AG09309 (cell line): Measurements from ENCODE around the gene ACHE.
"Not testable (repeated sequence)": the region's sequence is repeated elsewhere in the genome, so short reads cannot be mapped to it uniquely, and the experiment has no call there.

Experiments used
- DNase-seq: peaks from one replicate; pipeline ENCODE4 v3.0.0-alpha.2; 2010; ENCODE audit warnings: low read depth
- H3K4me3 ChIP-seq: 2 replicates; pipeline ENCODE4 v1.5.1; 2011; ENCODE audit warnings: mild to moderate bottlenecking, low read depth, low read length, moderate library complexity; ENCODE audit not compliant: control insufficient read depth
- CTCF ChIP-seq: IDR thresholded peaks from 2 replicates; pipeline ENCODE4 v1.5.1; 2011; ENCODE audit warnings: mild to moderate bottlenecking, low read depth, low read length, inconsistent platforms; ENCODE audit not compliant: insufficient read depth, control insufficient read depth; ENCODE audit errors: missing control alignments

ACHE gene

GRCh38 chr7:100856871-100857282 lies 38.8 kb downstream of the ACHE start:
- DNase-seq = no peak
- no peak overlapping the region for H3K4me3 ChIP-seq
- no peak for TF ChIP-seq CTCF

- DNase-seq = no peak
- no peak for TF ChIP-seq CTCF
- H3K4me3 ChIP-seq = no peak overlapping the region
These were observed 40.2 kb downstream of the ACHE start for GRCh38 chr7:100855515-100855914.

- H3K4me3 ChIP-seq, DNase-seq: not testable (repeated sequence)
These were observed 40.8 kb downstream of the ACHE start for GRCh38 chr7:100854899-100855298.

GRCh38 chr7:100854146-100854895 lies 41.4 kb downstream of the ACHE start:
- no peak overlapping the region for H3K4me3 ChIP-seq
- no peak for TF ChIP-seq CTCF
- DNase-seq = no peak

GRCh38 chr7:100852048-100852872 lies 43.4 kb downstream of the ACHE start, which contains the start of gene SLC12A9:
Gene SLC12A9 (plus strand): TSS chr7:100852713. CDS start chr7:100854198, 1,485 bp downstream.
- no peak for DNase-seq
- peak within 1 kb of the TSS; percentile 77 for H3K4me3 ChIP-seq
- TF ChIP-seq CTCF = peak; percentile 92

GRCh38 chr7:100847360-100847759 lies 48.3 kb downstream of the ACHE start:
- no peak overlapping the region for H3K4me3 ChIP-seq
- TF ChIP-seq CTCF = no peak
- no peak for DNase-seq

- no peak for TF ChIP-seq CTCF
- no peak overlapping the region for H3K4me3 ChIP-seq
- DNase-seq = no peak
These were observed 55.1 kb downstream of the ACHE start for GRCh38 chr7:100840470-100841100.
